Activated naive CD4-positive, alpha-beta T cell treated with anti-CD3 and anti-CD28 coated beads, Interleukin-2, amount 50 U/mL, for 24 hours (primary cell): Measurements from ENCODE around the gene OMP.

Source experiments
- H3K27ac Mint-ChIP-seq: one replicate; pipeline ENCODE4 v1.8.0; 2021; ENCODE audit warnings: mild to moderate bottlenecking, mixed read lengths
- H3K27me3 Mint-ChIP-seq: one replicate; pipeline ENCODE4 v1.8.0; 2021; ENCODE audit warnings: mixed read lengths
- H3K36me3 Mint-ChIP-seq: one replicate; pipeline ENCODE4 v1.8.0; 2021; ENCODE audit warnings: mixed read lengths
- H3K4me1 Mint-ChIP-seq: one replicate; pipeline ENCODE4 v1.8.0; 2021; ENCODE audit warnings: mixed read lengths
- H3K4me3 Mint-ChIP-seq: one replicate; pipeline ENCODE4 v1.8.0; 2021; ENCODE audit warnings: mild to moderate bottlenecking, mixed read lengths
- H3K9me3 Mint-ChIP-seq: one replicate; pipeline ENCODE4 v1.8.0; 2021; ENCODE audit warnings: mixed read lengths

The OMP gene

GRCh38 chr11:77129069-77129841 lies 26.6 kb downstream of the OMP start:
- Mint-ChIP-seq H3K27me3 (peaks cover 6% of the 10 kb centered on the region), H3K36me3 (no peaks in the 10 kb centered on the region), H3K27ac (no peak overlapping the region), H3K4me3 (no peak overlapping the region), H3K9me3 (no peaks in the 10 kb centered on the region), H3K4me1 (peaks cover 9% of the 10 kb centered on the region)

- no peaks in the 10 kb centered on the region for H3K36me3 Mint-ChIP-seq
- peaks cover 6% of the 10 kb centered on the region for H3K27me3 Mint-ChIP-seq
- H3K4me1 Mint-ChIP-seq: peaks cover 9% of the 10 kb centered on the region
- H3K4me3 Mint-ChIP-seq: no peak overlapping the region
- no peak overlapping the region for H3K27ac Mint-ChIP-seq
- H3K9me3 Mint-ChIP-seq: no peaks in the 10 kb centered on the region
Observed at GRCh38 chr11:77129842-77130756, 27.5 kb downstream of the OMP start.

GRCh38 chr11:77130763-77131513 lies 28.3 kb downstream of the OMP start:
- peaks cover 9% of the 10 kb centered on the region for H3K4me1 Mint-ChIP-seq
- H3K27me3 Mint-ChIP-seq: peaks cover 6% of the 10 kb centered on the region
- H3K4me3 Mint-ChIP-seq: no peak overlapping the region
- H3K36me3 Mint-ChIP-seq: no peaks in the 10 kb centered on the region
- no peak overlapping the region for H3K27ac Mint-ChIP-seq
- H3K9me3 Mint-ChIP-seq: no peaks in the 10 kb centered on the region

GRCh38 chr11:77131560-77131959 lies 28.9 kb downstream of the OMP start:
- H3K4me1 Mint-ChIP-seq: peaks cover 5% of the 10 kb centered on the region
- no peaks in the 10 kb centered on the region for H3K9me3 Mint-ChIP-seq

GRCh38 chr11:77135069-77135468 lies 32.4 kb downstream of the OMP start:
- Mint-ChIP-seq H3K9me3 (no peaks in the 10 kb centered on the region), H3K27ac (no peak overlapping the region), H3K27me3 (peaks cover 10% of the 10 kb centered on the region), H3K36me3 (no peaks in the 10 kb centered on the region), H3K4me1 (no peaks in the 10 kb centered on the region), H3K4me3 (no peak overlapping the region)

More at GRCh38 chr11:77131560-77131959, 28.9 kb downstream of the OMP start:
- no peak overlapping the region for H3K27ac Mint-ChIP-seq
- H3K36me3 Mint-ChIP-seq: no peaks in the 10 kb centered on the region
- H3K27me3 Mint-ChIP-seq: peaks cover 5% of the 10 kb centered on the region
- H3K4me3 Mint-ChIP-seq: no peak overlapping the region

- Mint-ChIP-seq H3K4me1 (no peaks in the 10 kb centered on the region), H3K27me3 (peaks cover 10% of the 10 kb centered on the region), H3K4me3 (no peak overlapping the region), H3K27ac (no peak overlapping the region), H3K9me3 (no peaks in the 10 kb centered on the region), H3K36me3 (no peaks in the 10 kb centered on the region)
Observed at GRCh38 chr11:77136074-77136473, 33.4 kb downstream of the OMP start.

GRCh38 chr11:77136784-77137420 lies 34.3 kb downstream of the OMP start:
- no peak overlapping the region for H3K27ac Mint-ChIP-seq
- H3K4me1 Mint-ChIP-seq: peaks cover 1% of the 10 kb centered on the region
- H3K9me3 Mint-ChIP-seq: no peaks in the 10 kb centered on the region
- no peaks in the 10 kb centered on the region for H3K36me3 Mint-ChIP-seq
- no peak overlapping the region for H3K4me3 Mint-ChIP-seq
- peaks cover 10% of the 10 kb centered on the region for H3K27me3 Mint-ChIP-seq

- Mint-ChIP-seq H3K4me1 (peaks cover 4% of the 10 kb centered on the region), H3K9me3 (no peaks in the 10 kb centered on the region), H3K27me3 (peaks cover 10% of the 10 kb centered on the region), H3K36me3 (no peaks in the 10 kb centered on the region), H3K27ac (no peak overlapping the region), H3K4me3 (no peak overlapping the region)
Observed at GRCh38 chr11:77137421-77137820, 34.8 kb downstream of the OMP start.

- Mint-ChIP-seq H3K4me1 (peaks cover 4% of the 10 kb centered on the region), H3K4me3 (no peak overlapping the region), H3K9me3 (no peaks in the 10 kb centered on the region), H3K27me3 (peaks cover 10% of the 10 kb centered on the region), H3K36me3 (no peaks in the 10 kb centered on the region), H3K27ac (no peak overlapping the region)
Observed at GRCh38 chr11:77138106-77138649, 35.5 kb downstream of the OMP start.

- Mint-ChIP-seq H3K27ac (no peak overlapping the region), H3K36me3 (no peaks in the 10 kb centered on the region), H3K27me3 (peaks cover 10% of the 10 kb centered on the region), H3K4me1 (peaks cover 4% of the 10 kb centered on the region), H3K9me3 (no peaks in the 10 kb centered on the region), H3K4me3 (no peak overlapping the region)
Observed at GRCh38 chr11:77139201-77139600, 36.6 kb downstream of the OMP start.

GRCh38 chr11:77140231-77140851 lies 37.7 kb downstream of the OMP start:
- no peak overlapping the region for H3K4me3 Mint-ChIP-seq
- no peaks in the 10 kb centered on the region for H3K36me3 Mint-ChIP-seq
- H3K27ac Mint-ChIP-seq: no peak overlapping the region
- peaks cover 10% of the 10 kb centered on the region for H3K27me3 Mint-ChIP-seq
- peaks cover 4% of the 10 kb centered on the region for H3K4me1 Mint-ChIP-seq
- no peaks in the 10 kb centered on the region for H3K9me3 Mint-ChIP-seq

- Mint-ChIP-seq H3K27me3 (peaks cover 10% of the 10 kb centered on the region), H3K36me3 (no peaks in the 10 kb centered on the region), H3K27ac (no peak overlapping the region), H3K9me3 (no peaks in the 10 kb centered on the region), H3K4me3 (no peak overlapping the region), H3K4me1 (peaks cover 4% of the 10 kb centered on the region)
Observed at GRCh38 chr11:77141034-77141433, 38.4 kb downstream of the OMP start.

- no peaks in the 10 kb centered on the region for H3K9me3 Mint-ChIP-seq
- H3K27ac Mint-ChIP-seq: no peak overlapping the region
- H3K4me1 Mint-ChIP-seq: peaks cover 4% of the 10 kb centered on the region
- H3K4me3 Mint-ChIP-seq: no peak overlapping the region
- peaks cover 9% of the 10 kb centered on the region for H3K27me3 Mint-ChIP-seq
- H3K36me3 Mint-ChIP-seq: no peaks in the 10 kb centered on the region
Observed at GRCh38 chr11:77141475-77141874, 38.8 kb downstream of the OMP start.

- no peak overlapping the region for H3K27ac Mint-ChIP-seq
- peaks cover 4% of the 10 kb centered on the region for H3K4me1 Mint-ChIP-seq
- no peaks in the 10 kb centered on the region for H3K9me3 Mint-ChIP-seq
- H3K36me3 Mint-ChIP-seq: no peaks in the 10 kb centered on the region
- H3K27me3 Mint-ChIP-seq: peaks cover 7% of the 10 kb centered on the region
- no peak overlapping the region for H3K4me3 Mint-ChIP-seq
Observed at GRCh38 chr11:77142091-77142975, 39.7 kb downstream of the OMP start.
